ENCODE measurements around the gene FASTKD3. TPM values are rescaled to one million over a fixed set of nuclear protein-coding genes. Genes with fewer than 3 reads are reported as not detected.
A peak's percentile ranks its signal among the peaks of the same experiment; 100 is the strongest.

Gene FASTKD3
- total and polyA plus RNA-seq, 4 donors, result 6.3 to 11.3 (median 9.5) TPM

DNA sequence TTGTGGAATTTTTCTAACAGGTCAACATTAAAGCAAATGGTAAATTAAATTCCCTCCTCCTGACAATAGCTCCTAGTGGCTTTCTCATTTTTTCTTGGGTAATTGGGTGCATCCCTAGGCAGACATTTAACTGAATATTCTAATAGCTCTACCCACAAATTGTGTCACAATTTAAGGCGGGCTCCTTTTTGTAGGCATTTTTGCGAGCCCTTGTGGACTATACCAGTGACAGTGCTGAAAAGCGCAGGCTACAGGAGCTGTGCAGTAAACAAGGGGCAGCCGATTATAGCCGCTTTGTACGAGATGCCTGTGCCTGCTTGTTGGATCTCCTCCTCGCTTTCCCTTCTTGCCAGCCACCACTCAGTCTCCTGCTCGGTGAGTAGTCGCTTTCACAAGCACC lies 20.1 kb upstream of the FASTKD3 start:
- TF ChIP-seq SP1 (IDR thresholded peaks at IDR 0.05) (no peak), RAD21 (IDR thresholded peaks at IDR 0.05) (no peak)
- H3K9me3 ChIP-seq (ENCODE audit: control insufficient read depth in 4 of 4, low read length in 3 of 4), result no peaks in the 10 kb centered on the region
- H3K27ac ChIP-seq (ENCODE audit: low read depth in 1 of 2, low read length in 2 of 2), result no peak overlapping the region
- peaks cover 15 to 67% (median 45%) of the 10 kb centered on the region in 4 donors for H3K36me3 ChIP-seq (ENCODE audit: control insufficient read depth in 4 of 4, insufficient read depth in 3 of 4, low read depth in 1 of 4, low read length in 3 of 4)
- no peaks in the 10 kb centered on the region for H3K4me1 ChIP-seq (ENCODE audit: control insufficient read depth in 4 of 4, insufficient read depth in 4 of 4, low read length in 3 of 4)
- no peak for DNase-seq (ENCODE audit: low spot score)
- 98% methylated on average over 9 of the region's 9 CpGs for WGBS
- no peak overlapping the region for H3K4me3 ChIP-seq (ENCODE audit: low read depth in 1 of 3, low read length in 3 of 3)
- H3K27me3 ChIP-seq (ENCODE audit: control insufficient read depth in 4 of 4, insufficient read depth in 4 of 4, low read length in 3 of 4), result no peaks in the 10 kb centered on the region
- H3K9ac ChIP-seq (ENCODE audit: low read depth in 1 of 2, low read length in 2 of 2), result no peak overlapping the region

DNA sequence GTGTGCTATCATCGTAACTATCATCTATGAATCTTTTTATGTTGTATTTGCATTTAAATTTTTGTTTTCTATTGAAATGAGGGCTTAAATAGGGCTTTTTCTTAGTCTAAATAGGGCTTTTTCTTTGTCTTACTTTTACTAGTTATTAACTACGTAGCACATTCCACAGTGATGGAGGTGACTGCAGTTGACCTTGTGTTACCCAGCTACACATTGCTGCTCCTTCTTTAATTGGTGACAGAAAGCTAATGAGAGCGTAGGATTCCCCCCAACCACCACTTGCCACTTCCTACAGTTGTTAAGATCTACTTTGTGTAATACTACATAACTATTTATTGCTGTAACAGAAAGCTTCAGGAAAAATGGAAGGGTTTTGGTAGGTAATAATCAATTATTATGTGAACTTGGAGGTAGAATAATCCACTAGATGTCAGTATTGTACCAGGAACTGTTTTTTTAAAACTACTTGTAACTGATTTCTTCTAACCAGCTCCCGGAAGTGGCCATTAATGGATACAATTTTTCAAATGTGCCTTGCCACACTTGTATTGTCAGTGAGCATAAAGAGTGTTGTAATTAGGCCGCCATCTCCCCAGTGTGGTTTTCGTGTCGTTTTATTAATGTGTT lies 18.1 kb upstream of the FASTKD3 start:
- H3K27me3 ChIP-seq (ENCODE audit: control insufficient read depth in 4 of 4, insufficient read depth in 4 of 4, low read length in 3 of 4), result no peaks in the 10 kb centered on the region
- no peaks in the 10 kb centered on the region for H3K9me3 ChIP-seq (ENCODE audit: control insufficient read depth in 4 of 4, low read length in 3 of 4)
- no peak overlapping the region for H3K4me3 ChIP-seq (ENCODE audit: low read depth in 1 of 3, low read length in 3 of 3)
- no peaks in the 10 kb centered on the region for H3K4me1 ChIP-seq (ENCODE audit: control insufficient read depth in 4 of 4, insufficient read depth in 4 of 4, low read length in 3 of 4)
- H3K27ac ChIP-seq (ENCODE audit: low read depth in 1 of 2, low read length in 2 of 2), result no peak overlapping the region
- H3K9ac ChIP-seq (ENCODE audit: low read depth in 1 of 2, low read length in 2 of 2), result no peak overlapping the region
- TF ChIP-seq RAD21 (IDR thresholded peaks at IDR 0.05) (peak; percentile 80 to 81), FOXA2 (IDR thresholded peaks at IDR 0.05) (no peak), JUND (IDR thresholded peaks at IDR 0.05) (no peak), NR2F2 (IDR thresholded peaks at IDR 0.05) (no peak), GABPA (IDR thresholded peaks at IDR 0.05 in 1 of 2, conservative IDR thresholded peaks at IDR 0.05 in 1 of 2) (no peak)
- TF ChIP-seq, protein P1, sequence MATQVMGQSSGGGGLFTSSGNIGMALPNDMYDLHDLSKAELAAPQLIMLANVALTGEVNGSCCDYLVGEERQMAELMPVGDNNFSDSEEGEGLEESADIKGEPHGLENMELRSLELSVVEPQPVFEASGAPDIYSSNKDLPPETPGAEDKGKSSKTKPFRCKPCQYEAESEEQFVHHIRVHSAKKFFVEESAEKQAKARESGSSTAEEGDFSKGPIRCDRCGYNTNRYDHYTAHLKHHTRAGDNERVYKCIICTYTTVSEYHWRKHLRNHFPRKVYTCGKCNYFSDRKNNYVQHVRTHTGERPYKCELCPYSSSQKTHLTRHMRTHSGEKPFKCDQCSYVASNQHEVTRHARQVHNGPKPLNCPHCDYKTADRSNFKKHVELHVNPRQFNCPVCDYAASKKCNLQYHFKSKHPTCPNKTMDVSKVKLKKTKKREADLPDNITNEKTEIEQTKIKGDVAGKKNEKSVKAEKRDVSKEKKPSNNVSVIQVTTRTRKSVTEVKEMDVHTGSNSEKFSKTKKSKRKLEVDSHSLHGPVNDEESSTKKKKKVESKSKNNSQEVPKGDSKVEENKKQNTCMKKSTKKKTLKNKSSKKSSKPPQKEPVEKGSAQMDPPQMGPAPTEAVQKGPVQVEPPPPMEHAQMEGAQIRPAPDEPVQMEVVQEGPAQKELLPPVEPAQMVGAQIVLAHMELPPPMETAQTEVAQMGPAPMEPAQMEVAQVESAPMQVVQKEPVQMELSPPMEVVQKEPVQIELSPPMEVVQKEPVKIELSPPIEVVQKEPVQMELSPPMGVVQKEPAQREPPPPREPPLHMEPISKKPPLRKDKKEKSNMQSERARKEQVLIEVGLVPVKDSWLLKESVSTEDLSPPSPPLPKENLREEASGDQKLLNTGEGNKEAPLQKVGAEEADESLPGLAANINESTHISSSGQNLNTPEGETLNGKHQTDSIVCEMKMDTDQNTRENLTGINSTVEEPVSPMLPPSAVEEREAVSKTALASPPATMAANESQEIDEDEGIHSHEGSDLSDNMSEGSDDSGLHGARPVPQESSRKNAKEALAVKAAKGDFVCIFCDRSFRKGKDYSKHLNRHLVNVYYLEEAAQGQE (IDR thresholded peaks at IDR 0.05), result no peak
- TF ChIP-seq, protein P2, sequence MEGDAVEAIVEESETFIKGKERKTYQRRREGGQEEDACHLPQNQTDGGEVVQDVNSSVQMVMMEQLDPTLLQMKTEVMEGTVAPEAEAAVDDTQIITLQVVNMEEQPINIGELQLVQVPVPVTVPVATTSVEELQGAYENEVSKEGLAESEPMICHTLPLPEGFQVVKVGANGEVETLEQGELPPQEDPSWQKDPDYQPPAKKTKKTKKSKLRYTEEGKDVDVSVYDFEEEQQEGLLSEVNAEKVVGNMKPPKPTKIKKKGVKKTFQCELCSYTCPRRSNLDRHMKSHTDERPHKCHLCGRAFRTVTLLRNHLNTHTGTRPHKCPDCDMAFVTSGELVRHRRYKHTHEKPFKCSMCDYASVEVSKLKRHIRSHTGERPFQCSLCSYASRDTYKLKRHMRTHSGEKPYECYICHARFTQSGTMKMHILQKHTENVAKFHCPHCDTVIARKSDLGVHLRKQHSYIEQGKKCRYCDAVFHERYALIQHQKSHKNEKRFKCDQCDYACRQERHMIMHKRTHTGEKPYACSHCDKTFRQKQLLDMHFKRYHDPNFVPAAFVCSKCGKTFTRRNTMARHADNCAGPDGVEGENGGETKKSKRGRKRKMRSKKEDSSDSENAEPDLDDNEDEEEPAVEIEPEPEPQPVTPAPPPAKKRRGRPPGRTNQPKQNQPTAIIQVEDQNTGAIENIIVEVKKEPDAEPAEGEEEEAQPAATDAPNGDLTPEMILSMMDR (IDR thresholded peaks at IDR 0.05; ENCODE audit: low read depth, low read length, missing input control), result peak; percentile 51
- TF ChIP-seq, protein P3, sequence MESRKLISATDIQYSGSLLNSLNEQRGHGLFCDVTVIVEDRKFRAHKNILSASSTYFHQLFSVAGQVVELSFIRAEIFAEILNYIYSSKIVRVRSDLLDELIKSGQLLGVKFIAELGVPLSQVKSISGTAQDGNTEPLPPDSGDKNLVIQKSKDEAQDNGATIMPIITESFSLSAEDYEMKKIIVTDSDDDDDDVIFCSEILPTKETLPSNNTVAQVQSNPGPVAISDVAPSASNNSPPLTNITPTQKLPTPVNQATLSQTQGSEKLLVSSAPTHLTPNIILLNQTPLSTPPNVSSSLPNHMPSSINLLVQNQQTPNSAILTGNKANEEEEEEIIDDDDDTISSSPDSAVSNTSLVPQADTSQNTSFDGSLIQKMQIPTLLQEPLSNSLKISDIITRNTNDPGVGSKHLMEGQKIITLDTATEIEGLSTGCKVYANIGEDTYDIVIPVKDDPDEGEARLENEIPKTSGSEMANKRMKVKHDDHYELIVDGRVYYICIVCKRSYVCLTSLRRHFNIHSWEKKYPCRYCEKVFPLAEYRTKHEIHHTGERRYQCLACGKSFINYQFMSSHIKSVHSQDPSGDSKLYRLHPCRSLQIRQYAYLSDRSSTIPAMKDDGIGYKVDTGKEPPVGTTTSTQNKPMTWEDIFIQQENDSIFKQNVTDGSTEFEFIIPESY (IDR thresholded peaks at IDR 0.05), result no peak
- TF ChIP-seq, protein P4, sequence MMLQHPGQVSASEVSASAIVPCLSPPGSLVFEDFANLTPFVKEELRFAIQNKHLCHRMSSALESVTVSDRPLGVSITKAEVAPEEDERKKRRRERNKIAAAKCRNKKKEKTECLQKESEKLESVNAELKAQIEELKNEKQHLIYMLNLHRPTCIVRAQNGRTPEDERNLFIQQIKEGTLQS (IDR thresholded peaks at IDR 0.05), result no peak
- peaks cover 15 to 64% (median 40%) of the 10 kb centered on the region in 4 donors for H3K36me3 ChIP-seq (ENCODE audit: control insufficient read depth in 4 of 4, insufficient read depth in 3 of 4, low read depth in 1 of 4, low read length in 3 of 4)
- DNase-seq (ENCODE audit: low spot score), result no peak
- 74% methylated on average over 7 of the region's 7 CpGs for WGBS
